Nephron progenitor cell (in vitro differentiated cells): Measurements from ENCODE around the gene SCRG1.
A peak's percentile ranks its signal among the peaks of the same experiment; 100 is the strongest.

Experiments
- DNase-seq: peaks from one replicate; pipeline ENCODE4 v3.0.0; 2021
- H3K27ac Mint-ChIP-seq: 2 replicates; pipeline ENCODE4 v1.8.0; 2021; ENCODE audit warnings: mild to moderate bottlenecking, moderate library complexity, mixed read lengths
- H3K27me3 Mint-ChIP-seq: 2 replicates; pipeline ENCODE4 v1.8.0; 2021; ENCODE audit warnings: mild to moderate bottlenecking, low read depth, mixed read lengths; ENCODE audit not compliant: poor library complexity
- H3K36me3 Mint-ChIP-seq: 2 replicates; pipeline ENCODE4 v1.8.0; 2021; ENCODE audit warnings: low read depth, mixed read lengths
- H3K4me1 Mint-ChIP-seq: 2 replicates; pipeline ENCODE4 v1.8.0; 2021; ENCODE audit warnings: mixed read lengths
- H3K4me3 Mint-ChIP-seq: 2 replicates; pipeline ENCODE4 v1.8.0; 2021; ENCODE audit warnings: mild to moderate bottlenecking, moderate library complexity, mixed read lengths
- H3K9me3 Mint-ChIP-seq: 2 replicates; pipeline ENCODE4 v1.8.0; 2021; ENCODE audit warnings: mild to moderate bottlenecking, moderate library complexity, mixed read lengths
- TF ChIP-seq, protein P1 (sequence below): fragments of 200-600 bp; sonication (generic); IDR thresholded peaks from 2 replicates; pipeline ENCODE4 v1.5.0; 2021; ENCODE audit warnings: antibody characterized with exemption

SCRG1 gene

GRCh38 chr4:173346074-173346473 lies 52.8 kb downstream of the SCRG1 start:
- Mint-ChIP-seq H3K4me3 (no peak overlapping the region), H3K27ac (no peak overlapping the region), H3K27me3 (peaks cover 11% of the 10 kb centered on the region), H3K36me3 (peaks cover 17% of the 10 kb centered on the region), H3K4me1 (peaks cover 15% of the 10 kb centered on the region), H3K9me3 (peaks cover 12% of the 10 kb centered on the region)
- TF ChIP-seq, protein P1, sequence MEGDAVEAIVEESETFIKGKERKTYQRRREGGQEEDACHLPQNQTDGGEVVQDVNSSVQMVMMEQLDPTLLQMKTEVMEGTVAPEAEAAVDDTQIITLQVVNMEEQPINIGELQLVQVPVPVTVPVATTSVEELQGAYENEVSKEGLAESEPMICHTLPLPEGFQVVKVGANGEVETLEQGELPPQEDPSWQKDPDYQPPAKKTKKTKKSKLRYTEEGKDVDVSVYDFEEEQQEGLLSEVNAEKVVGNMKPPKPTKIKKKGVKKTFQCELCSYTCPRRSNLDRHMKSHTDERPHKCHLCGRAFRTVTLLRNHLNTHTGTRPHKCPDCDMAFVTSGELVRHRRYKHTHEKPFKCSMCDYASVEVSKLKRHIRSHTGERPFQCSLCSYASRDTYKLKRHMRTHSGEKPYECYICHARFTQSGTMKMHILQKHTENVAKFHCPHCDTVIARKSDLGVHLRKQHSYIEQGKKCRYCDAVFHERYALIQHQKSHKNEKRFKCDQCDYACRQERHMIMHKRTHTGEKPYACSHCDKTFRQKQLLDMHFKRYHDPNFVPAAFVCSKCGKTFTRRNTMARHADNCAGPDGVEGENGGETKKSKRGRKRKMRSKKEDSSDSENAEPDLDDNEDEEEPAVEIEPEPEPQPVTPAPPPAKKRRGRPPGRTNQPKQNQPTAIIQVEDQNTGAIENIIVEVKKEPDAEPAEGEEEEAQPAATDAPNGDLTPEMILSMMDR, result no peak
- no peak for DNase-seq

DNA sequence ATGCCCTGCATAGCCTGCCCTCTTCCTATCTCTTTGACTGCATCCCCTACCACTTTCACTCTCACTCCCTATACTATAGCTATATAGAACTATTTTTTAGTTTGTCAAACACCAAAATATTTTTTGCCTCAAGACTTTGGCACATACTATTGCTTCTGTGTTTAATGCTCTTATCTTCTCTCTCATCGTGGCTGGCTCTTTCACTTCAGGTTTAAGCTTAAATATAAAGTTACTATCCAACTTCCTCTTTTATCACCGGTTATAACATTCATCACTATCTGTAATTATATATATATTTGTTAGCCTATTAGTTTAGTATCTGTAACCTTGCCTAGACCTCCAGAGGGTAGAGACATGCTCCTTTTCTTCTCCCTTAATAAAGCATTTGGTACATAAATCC lies 53.3 kb downstream of the SCRG1 start:
- Mint-ChIP-seq H3K4me1 (peaks cover 15% of the 10 kb centered on the region), H3K36me3 (peaks cover 16% of the 10 kb centered on the region), H3K27ac (no peak overlapping the region), H3K27me3 (peaks cover 8% of the 10 kb centered on the region), H3K4me3 (no peak overlapping the region), H3K9me3 (peaks cover 12% of the 10 kb centered on the region)
- no peak for DNase-seq
- TF ChIP-seq, protein P1, result no peak

GRCh38 chr4:173343832-173344397 lies 55.0 kb downstream of the SCRG1 start:
- no peak overlapping the region for H3K4me3 Mint-ChIP-seq
- peaks cover 12% of the 10 kb centered on the region for H3K9me3 Mint-ChIP-seq
- TF ChIP-seq, protein P1, result no peak
- H3K4me1 Mint-ChIP-seq, result peaks cover 15% of the 10 kb centered on the region
- no peak for DNase-seq
- no peaks in the 10 kb centered on the region for H3K27me3 Mint-ChIP-seq
- H3K27ac Mint-ChIP-seq, result peak overlapping the region; percentile 47
- peaks cover 6% of the 10 kb centered on the region for H3K36me3 Mint-ChIP-seq

DNA sequence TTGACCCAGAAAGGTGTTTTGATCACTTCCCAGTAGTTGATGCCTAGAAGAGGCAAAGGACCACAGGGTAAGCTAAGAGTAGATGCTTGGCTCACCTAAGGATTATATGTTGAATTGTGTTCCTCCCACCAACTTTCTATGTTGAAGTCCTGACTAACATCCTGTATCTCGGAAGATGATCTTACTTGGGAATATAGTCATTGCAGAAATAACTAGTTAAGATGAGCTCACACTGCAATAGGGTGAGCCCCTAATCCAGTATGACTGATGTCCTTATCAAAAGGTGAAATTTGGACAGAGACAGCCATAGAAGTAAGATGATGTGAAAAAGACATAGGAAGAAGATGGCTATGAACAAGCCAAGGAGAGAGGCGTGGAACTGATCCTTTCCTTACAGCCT lies 61.5 kb downstream of the SCRG1 start:
- peaks cover 3% of the 10 kb centered on the region for H3K27me3 Mint-ChIP-seq
- DNase-seq, result no peak
- peaks cover 31% of the 10 kb centered on the region for H3K4me1 Mint-ChIP-seq
- no peak overlapping the region for H3K4me3 Mint-ChIP-seq
- H3K27ac Mint-ChIP-seq, result no peak overlapping the region
- TF ChIP-seq, protein P1, result no peak
- peaks cover 16% of the 10 kb centered on the region for H3K36me3 Mint-ChIP-seq
- no peaks in the 10 kb centered on the region for H3K9me3 Mint-ChIP-seq

- peak overlapping the region; percentile 96 for H3K4me3 Mint-ChIP-seq
- peaks cover 3% of the 10 kb centered on the region for H3K27me3 Mint-ChIP-seq
- peaks cover 32% of the 10 kb centered on the region for H3K36me3 Mint-ChIP-seq
- H3K27ac Mint-ChIP-seq, result peak overlapping the region; percentile 100
- H3K9me3 Mint-ChIP-seq, result no peaks in the 10 kb centered on the region
- TF ChIP-seq, protein P1, result no peak
- H3K4me1 Mint-ChIP-seq, result peaks cover 44% of the 10 kb centered on the region
- peak; percentile 87 for DNase-seq
Measured at GRCh38 chr4:173334891-173335752, 63.8 kb downstream of the SCRG1 start.
